Omental fat pad (tissue), 4 donors: ENCODE data around the gene TBC1D22A. TPM values are rescaled to one million over a fixed set of nuclear protein-coding genes. Genes with fewer than 3 reads are reported as not detected.

Experiments used
- ATAC-seq: fragments of 150-250 bp; one replicate; pipeline ENCODE4 v1.9.1; 2016; ENCODE audit warnings: mild to moderate bottlenecking, moderate library complexity; ENCODE audit not compliant: low FRiP score
- DNase-seq: peaks from one replicate; pipeline ENCODE4 v3.0.0-alpha.2; 2019; ENCODE audit warnings: low spot score
- total RNA-seq, 4 donors: library from RNA; depleted of rRNA; stranded (reverse); fragments of >200 nt; gene quantifications; one replicate each; pipeline ENCODE4 v1.1.0, GENCODE V29; 2016
- TF ChIP-seq, protein P1 (sequence below), 3 donors: fragments of 450-650 bp; IDR thresholded peaks; one replicate each; pipeline ENCODE4 v1.5.1; 2016 to 2017; ENCODE audit warnings: antibody characterized with exemption in 3 of 3, mild to moderate bottlenecking in 3 of 3, moderate library complexity in 2 of 3

The TBC1D22A gene
- total RNA-seq, 4 donors from 2014 or later = 21.3 to 31.2 (median 24.5) TPM

DNA sequence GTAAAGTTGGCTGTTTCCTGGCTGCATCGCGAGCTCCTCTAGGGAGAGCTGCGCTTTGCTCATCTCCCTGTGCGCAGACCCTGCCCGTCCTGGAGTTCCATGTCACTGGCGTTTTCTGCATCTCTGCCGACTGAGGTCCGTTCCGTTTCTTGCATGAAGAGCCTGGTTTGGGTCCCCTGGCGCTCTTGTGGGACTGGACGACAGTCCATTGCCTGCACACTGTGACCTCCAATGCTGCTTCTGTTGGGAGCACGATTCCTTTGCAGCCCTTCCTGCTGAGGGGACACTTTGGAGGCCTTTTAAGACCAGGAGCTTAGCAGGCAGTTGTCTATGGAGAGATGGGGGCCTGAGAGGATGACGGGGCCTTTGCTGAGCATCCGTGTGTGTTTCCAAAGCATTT, 90.3 kb downstream of the TBC1D22A start:
- DNase-seq (no peak), ATAC-seq (no peak)
- TF ChIP-seq, protein P1, sequence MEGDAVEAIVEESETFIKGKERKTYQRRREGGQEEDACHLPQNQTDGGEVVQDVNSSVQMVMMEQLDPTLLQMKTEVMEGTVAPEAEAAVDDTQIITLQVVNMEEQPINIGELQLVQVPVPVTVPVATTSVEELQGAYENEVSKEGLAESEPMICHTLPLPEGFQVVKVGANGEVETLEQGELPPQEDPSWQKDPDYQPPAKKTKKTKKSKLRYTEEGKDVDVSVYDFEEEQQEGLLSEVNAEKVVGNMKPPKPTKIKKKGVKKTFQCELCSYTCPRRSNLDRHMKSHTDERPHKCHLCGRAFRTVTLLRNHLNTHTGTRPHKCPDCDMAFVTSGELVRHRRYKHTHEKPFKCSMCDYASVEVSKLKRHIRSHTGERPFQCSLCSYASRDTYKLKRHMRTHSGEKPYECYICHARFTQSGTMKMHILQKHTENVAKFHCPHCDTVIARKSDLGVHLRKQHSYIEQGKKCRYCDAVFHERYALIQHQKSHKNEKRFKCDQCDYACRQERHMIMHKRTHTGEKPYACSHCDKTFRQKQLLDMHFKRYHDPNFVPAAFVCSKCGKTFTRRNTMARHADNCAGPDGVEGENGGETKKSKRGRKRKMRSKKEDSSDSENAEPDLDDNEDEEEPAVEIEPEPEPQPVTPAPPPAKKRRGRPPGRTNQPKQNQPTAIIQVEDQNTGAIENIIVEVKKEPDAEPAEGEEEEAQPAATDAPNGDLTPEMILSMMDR (IDR thresholded peaks at IDR 0.05) = no peak

- DNase-seq = no peak
- TF ChIP-seq, protein P1 (IDR thresholded peaks at IDR 0.05) = no peak
- no peak for ATAC-seq
Measured at GRCh38 chr22:46853191-46853590, 90.7 kb downstream of the TBC1D22A start.

DNA sequence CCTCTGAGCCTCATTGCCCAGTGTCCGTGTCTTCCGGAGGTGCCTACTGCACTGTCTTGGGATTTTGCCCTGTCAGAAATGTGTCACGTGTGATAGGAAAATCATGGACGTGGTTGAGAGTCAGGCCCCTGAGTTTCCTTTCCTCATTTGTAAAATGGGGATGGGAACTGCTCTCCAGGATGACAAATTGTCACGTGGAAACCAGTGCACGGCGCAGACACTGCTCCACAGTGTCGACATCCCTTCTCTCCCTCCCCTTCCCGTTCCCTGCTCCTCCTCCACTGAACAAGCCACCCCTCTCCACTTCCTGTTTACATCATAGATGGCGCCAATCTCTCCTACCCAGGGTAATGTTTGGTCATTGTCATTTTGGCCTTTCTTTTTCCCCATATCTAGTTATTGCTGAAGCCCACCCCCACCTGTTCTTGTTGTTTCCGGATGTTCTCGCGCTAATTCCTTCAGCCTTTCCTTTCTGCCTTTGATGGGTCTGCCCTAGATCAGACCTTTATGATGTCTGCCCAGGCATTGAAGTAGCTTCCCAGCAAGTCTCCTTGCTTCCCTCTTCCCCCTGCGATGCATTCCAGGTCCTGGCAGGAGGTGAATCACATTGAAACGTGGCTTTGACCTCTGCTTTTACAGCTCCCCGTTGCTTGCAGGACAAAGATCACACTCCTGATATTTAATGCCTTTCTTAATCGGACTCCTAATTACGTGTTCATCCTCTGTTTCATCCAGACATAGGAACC, 91.8 kb downstream of the TBC1D22A start:
- ATAC-seq (peak; percentile 71), DNase-seq (no peak)

GRCh38 chr22:46855681-46856080, 93.2 kb downstream of the TBC1D22A start:
- ATAC-seq = no peak
- no peak for DNase-seq
- TF ChIP-seq, protein P1 (IDR thresholded peaks at IDR 0.05) = no peak

More for the DNA sequence above, 91.8 kb downstream of the TBC1D22A start:
- TF ChIP-seq, protein P1 (IDR thresholded peaks at IDR 0.05) = no peak

- TF ChIP-seq, protein P1 (IDR thresholded peaks at IDR 0.05) = no peak
- DNase-seq (no peak), ATAC-seq (no peak)
Measured at GRCh38 chr22:46856661-46857060, 94.2 kb downstream of the TBC1D22A start.

- ATAC-seq = no peak
- TF ChIP-seq, protein P1 (IDR thresholded peaks at IDR 0.05) = no peak
- no peak for DNase-seq
Measured at GRCh38 chr22:46857142-46857884, 94.9 kb downstream of the TBC1D22A start.

DNA sequence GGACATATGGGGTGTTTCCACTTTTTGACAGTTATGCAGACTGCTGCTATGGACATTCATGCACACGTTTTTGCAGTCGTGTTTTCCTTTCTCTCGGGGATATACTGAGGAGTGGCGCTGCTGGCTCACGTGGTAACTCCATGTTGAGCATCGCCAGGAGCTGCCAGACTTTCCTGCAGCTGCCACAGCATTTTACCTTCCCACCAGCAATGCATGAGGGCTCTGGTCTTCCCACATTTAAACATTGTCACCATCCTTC, 95.4 kb downstream of the TBC1D22A start:
- DNase-seq (no peak), ATAC-seq (no peak)
- TF ChIP-seq, protein P1 (IDR thresholded peaks at IDR 0.05) = no peak
